Esophagus muscularis mucosa (tissue), 4 donors: ENCODE results near the gene SPSB3. TPM values are rescaled to one million over a fixed set of nuclear protein-coding genes. Genes with fewer than 3 reads are reported as not detected.

Experiments used
- DNase-seq: peaks from one replicate; pipeline ENCODE4 v3.0.0-alpha.2; 2017; ENCODE audit errors: extremely low spot score
- H3K27ac ChIP-seq, 4 donors: fragments of 200-600 bp; sonication (generic); replicated peaks in 1 of 4; 1 replicate in 3 of 4; 2 replicates in 1 of 4; pipeline ENCODE4 v1.5.1; 2016 to 2019; ENCODE audit warnings: mild to moderate bottlenecking in 1 of 4
- H3K27me3 ChIP-seq, 4 donors: fragments of 200-600 bp; sonication (generic); one replicate each; pipeline versions ENCODE4 v1.5.1 to v1.6.0; 2016 to 2019
- H3K36me3 ChIP-seq, 4 donors: fragments of 200-600 bp; sonication (generic); one replicate each; pipeline ENCODE4 v1.5.1; 2016 to 2019
- H3K4me1 ChIP-seq, 4 donors: fragments of 200-600 bp; sonication (generic); one replicate each; pipeline ENCODE4 v1.5.1; 2016 to 2019
- H3K4me3 ChIP-seq, 4 donors: fragments of 200-600 bp; sonication (generic); 1 replicate in 2 of 4; 2 replicates in 2 of 4; pipeline ENCODE4 v1.5.1; 2016 to 2019; ENCODE audit warnings: mild to moderate bottlenecking in 4 of 4, moderate library complexity in 1 of 4
- H3K9me3 ChIP-seq, 4 donors: fragments of 200-600 bp; sonication (generic); 1 replicate in 3 of 4; 2 replicates in 1 of 4; pipeline ENCODE4 v1.5.1; 2016 to 2019
- CTCF ChIP-seq, 3 experiments: fragments of 200-600 bp in 2 of 3; fragments of 450-650 bp in 1 of 3; sonication (generic) in 2 of 3; IDR thresholded peaks; one replicate each; pipeline ENCODE4 v1.5.1; 2017 to 2019; ENCODE audit warnings: antibody characterized with exemption in 3 of 3, mild to moderate bottlenecking in 2 of 3, moderate library complexity in 1 of 3
- EP300 ChIP-seq: sonication (generic); formaldehyde crosslinking; IDR thresholded peaks from one replicate; pipeline ENCODE4 v1.6.1; 2017; ENCODE audit warnings: antibody characterized with exemption
- POLR2A ChIP-seq: fragments of 450-650 bp; IDR thresholded peaks from one replicate; pipeline ENCODE4 v1.6.1; 2017; ENCODE audit warnings: antibody characterized with exemption, moderate library complexity, mild to moderate bottlenecking, low read depth
- POLR2AphosphoS5 ChIP-seq, 2 donors: sonication (generic); formaldehyde crosslinking; IDR thresholded peaks; one replicate each; pipeline ENCODE4 v1.6.1; 2017; ENCODE audit warnings: antibody characterized with exemption in 2 of 2
- WGBS: methylation state at CpG from one replicate; pipeline ENCODE4 v1.1.5; 2018; 5-methylcytosine and 5-hydroxymethylcytosine counted together
- intact Hi-C: fragments of 100-400 bp; cut with DNase I; formaldehyde crosslinking; loops from one replicate; pipeline ENCODE4 v1.15.1; 2023
- total RNA-seq, 4 donors: library from RNA; depleted of rRNA; stranded (reverse); fragments of >200 nt; gene quantifications; one replicate each; pipeline versions ENCODE4 v1.1.0 to v1.2.1, GENCODE V29; 2016

The SPSB3 gene
- total RNA-seq, 4 donors from 2014 or later: 69.1 to 101 (median 78.6) TPM

GRCh38 chr16:1744338-1744840 is 38.0 kb downstream of the SPSB3 start:
- no peaks in the 10 kb centered on the region for H3K27me3 ChIP-seq
- no peaks in the 10 kb centered on the region for H3K4me1 ChIP-seq
- 91% methylated on average over 20 of the region's 24 CpGs for WGBS
- DNase-seq: no peak
- peaks cover 27 to 89% (median 83%) of the 10 kb centered on the region in 4 donors for H3K36me3 ChIP-seq
- no peak overlapping the region for H3K27ac ChIP-seq
- H3K9me3 ChIP-seq: no peaks in the 10 kb centered on the region
- no peak for TF ChIP-seq EP300
- TF ChIP-seq POLR2AphosphoS5 (IDR thresholded peaks at IDR 0.05): no peak
- no peak for TF ChIP-seq POLR2A
- TF ChIP-seq CTCF (IDR thresholded peaks at IDR 0.05): no peak
- intact Hi-C loops: no loop called here
- H3K4me3 ChIP-seq: no peak overlapping the region

GRCh38 chr16:1743376-1744337 is 38.7 kb downstream of the SPSB3 start:
- Histone ChIP-seq H3K4me3 (no peak overlapping the region), H3K9me3 (no peaks in the 10 kb centered on the region), H3K27ac (no peak overlapping the region), H3K4me1 (no peaks in the 10 kb centered on the region), H3K27me3 (no peaks in the 10 kb centered on the region), H3K36me3 (peaks cover 21 to 82% (median 75%) of the 10 kb centered on the region in 4 donors)
- 93% methylated on average over 27 of the region's 32 CpGs for WGBS
- no peak for DNase-seq
- TF ChIP-seq CTCF (IDR thresholded peaks at IDR 0.05) (no peak), POLR2A (no peak), EP300 (no peak), POLR2AphosphoS5 (IDR thresholded peaks at IDR 0.05) (no peak)
- intact Hi-C loops: no loop called here

DNA sequence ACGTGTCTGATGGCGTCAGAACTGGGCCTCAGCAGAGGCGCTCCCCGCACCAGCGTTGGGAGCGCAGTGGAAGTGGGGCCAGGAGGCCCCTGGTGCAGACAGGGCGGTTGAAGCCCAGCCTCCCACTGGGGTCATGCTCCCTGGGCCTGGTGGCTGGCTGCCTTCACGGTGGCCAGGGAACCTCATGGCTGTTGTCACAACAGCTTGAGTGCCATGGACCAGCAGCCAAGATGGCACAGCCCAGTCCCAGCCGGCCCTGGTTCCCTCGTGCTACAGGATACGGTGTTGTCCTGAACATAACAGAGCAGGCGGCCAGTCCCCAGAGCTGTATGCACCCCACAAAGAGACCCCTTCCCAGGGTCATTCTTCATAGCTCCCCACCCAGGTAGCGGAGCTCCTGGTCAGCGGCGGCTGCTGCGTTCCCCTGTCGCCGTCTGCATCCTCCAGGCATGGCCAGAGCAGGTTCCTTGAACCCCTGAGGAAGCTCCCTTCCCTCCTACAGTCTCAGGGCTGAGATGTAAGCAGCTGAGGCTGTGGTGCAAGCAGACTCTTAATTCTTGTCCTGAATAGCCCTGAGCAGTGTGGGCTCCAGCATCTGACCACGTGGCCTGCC is 40.7 kb downstream of the SPSB3 start:
- Histone ChIP-seq H3K36me3 (peaks cover 6 to 62% (median 55%) of the 10 kb centered on the region in 4 donors), H3K4me1 (no peaks in the 10 kb centered on the region), H3K27ac (no peak overlapping the region), H3K27me3 (no peaks in the 10 kb centered on the region), H3K9me3 (no peaks in the 10 kb centered on the region), H3K4me3 (no peak overlapping the region)
- no peak for DNase-seq
- WGBS: 92% methylated on average over 14 of the region's 19 CpGs
- no peak for TF ChIP-seq CTCF (IDR thresholded peaks at IDR 0.05)
- TF ChIP-seq EP300: no peak
- no peak for TF ChIP-seq POLR2AphosphoS5 (IDR thresholded peaks at IDR 0.05)
- intact Hi-C loops: no loop called here

- Histone ChIP-seq H3K9me3 (no peaks in the 10 kb centered on the region), H3K27me3 (no peaks in the 10 kb centered on the region), H3K36me3 (peaks cover 6 to 55% (median 48%) of the 10 kb centered on the region in 4 donors), H3K4me3 (no peak overlapping the region), H3K4me1 (no peaks in the 10 kb centered on the region), H3K27ac (no peak overlapping the region)
- intact Hi-C loops: no loop called here
- 91% methylated on average over 18 of the region's 30 CpGs for WGBS
- DNase-seq: no peak
- no peak for TF ChIP-seq EP300
- TF ChIP-seq CTCF (IDR thresholded peaks at IDR 0.05): no peak
Measured at GRCh38 chr16:1740781-1741490, 41.4 kb downstream of the SPSB3 start.
